Measurements from ENCODE around the gene NADK. TPM values are rescaled to one million over a fixed set of nuclear protein-coding genes. Genes with fewer than 3 reads are reported as not detected.

The NADK gene
- total RNA-seq, 1 donor from 2014 or later: 68.1 TPM

- Mint-ChIP-seq H3K4me3 (ENCODE audit: unreplicated experiment) (peak overlapping the region; percentile 82), H3K4me1 (ENCODE audit: low read depth) (peaks cover 49% of the 10 kb centered on the region), H3K27me3 (ENCODE audit: low read depth) (no peaks in the 10 kb centered on the region), H3K27ac (ENCODE audit: unreplicated experiment) (peak overlapping the region; percentile 67), H3K9me3 (ENCODE audit: low read depth) (no peaks in the 10 kb centered on the region), H3K36me3 (ENCODE audit: low read depth) (peaks cover under 1% of the 10 kb centered on the region)
- no peak for DNase-seq (ENCODE audit: low spot score)
- TF ChIP-seq CTCF (IDR thresholded peaks at IDR 0.05): no peak
These were observed 729 bp downstream of the NADK start for GRCh38 chr1:1777583-1777899.

DNA sequence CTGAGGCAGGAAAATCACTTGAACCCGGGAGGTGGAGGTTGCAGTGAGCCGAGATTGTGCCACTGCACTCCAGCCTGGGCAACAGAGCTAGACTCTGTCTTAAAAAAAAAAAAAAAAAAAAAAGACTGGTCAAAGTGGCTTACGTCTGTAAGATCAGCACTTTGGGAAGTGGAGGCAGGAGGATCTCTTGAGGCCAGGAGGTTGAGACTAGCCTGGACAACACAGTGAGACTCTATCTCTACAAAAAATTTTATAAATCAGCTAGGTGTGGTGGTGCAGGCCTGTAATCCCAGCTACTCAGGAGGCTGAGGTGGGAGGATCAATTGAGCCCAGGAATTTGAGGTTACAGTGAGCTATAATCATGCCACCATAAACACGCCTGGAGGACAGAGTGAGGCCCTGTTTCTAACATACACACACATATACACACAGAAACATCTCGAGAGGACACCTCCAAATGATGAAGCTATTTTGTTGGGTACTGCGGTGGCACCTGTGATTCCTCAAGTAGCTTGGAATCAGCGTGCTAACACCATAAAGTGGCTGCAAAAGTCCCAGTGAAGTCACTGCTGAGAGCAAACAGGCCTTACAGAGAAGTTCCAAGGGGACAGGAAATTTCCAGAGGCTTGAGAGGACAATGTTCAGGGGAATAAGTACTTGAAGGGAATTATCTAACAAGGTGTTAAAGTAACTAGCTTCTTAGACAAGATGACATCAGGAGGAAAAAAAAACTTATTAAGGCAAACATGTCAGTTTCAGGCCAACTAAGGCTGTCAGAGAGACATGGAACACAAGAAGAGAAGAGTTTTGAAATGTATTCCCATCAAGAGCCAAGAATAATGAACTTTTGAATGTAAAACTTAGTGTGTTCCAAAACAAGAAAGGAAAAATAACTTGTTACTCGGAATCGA, 1.3 kb downstream of the NADK start:
- H3K27me3 Mint-ChIP-seq (ENCODE audit: low read depth): no peaks in the 10 kb centered on the region
- DNase-seq (ENCODE audit: low spot score): no peak
- peak overlapping the region; percentile 67 for H3K27ac Mint-ChIP-seq (ENCODE audit: unreplicated experiment)
- H3K4me1 Mint-ChIP-seq (ENCODE audit: low read depth): peaks cover 49% of the 10 kb centered on the region
- no peak for TF ChIP-seq CTCF (IDR thresholded peaks at IDR 0.05)
- H3K36me3 Mint-ChIP-seq (ENCODE audit: low read depth): peaks cover 4% of the 10 kb centered on the region
- H3K4me3 Mint-ChIP-seq (ENCODE audit: unreplicated experiment): peak overlapping the region; percentile 82
- no peaks in the 10 kb centered on the region for H3K9me3 Mint-ChIP-seq (ENCODE audit: low read depth)

GRCh38 chr1:1775327-1776226, 2.7 kb downstream of the NADK start:
- peaks cover 40% of the 10 kb centered on the region for H3K4me1 Mint-ChIP-seq (ENCODE audit: low read depth)
- H3K27me3 Mint-ChIP-seq (ENCODE audit: low read depth): no peaks in the 10 kb centered on the region
- no peak for TF ChIP-seq CTCF (IDR thresholded peaks at IDR 0.05)
- H3K4me3 Mint-ChIP-seq (ENCODE audit: unreplicated experiment): peak overlapping the region; percentile 25
- peak overlapping the region; percentile 83 for H3K27ac Mint-ChIP-seq (ENCODE audit: unreplicated experiment)
- H3K36me3 Mint-ChIP-seq (ENCODE audit: low read depth): peaks cover 10% of the 10 kb centered on the region
- H3K9me3 Mint-ChIP-seq (ENCODE audit: low read depth): peaks cover 4% of the 10 kb centered on the region
- no peak for DNase-seq (ENCODE audit: low spot score)

DNA sequence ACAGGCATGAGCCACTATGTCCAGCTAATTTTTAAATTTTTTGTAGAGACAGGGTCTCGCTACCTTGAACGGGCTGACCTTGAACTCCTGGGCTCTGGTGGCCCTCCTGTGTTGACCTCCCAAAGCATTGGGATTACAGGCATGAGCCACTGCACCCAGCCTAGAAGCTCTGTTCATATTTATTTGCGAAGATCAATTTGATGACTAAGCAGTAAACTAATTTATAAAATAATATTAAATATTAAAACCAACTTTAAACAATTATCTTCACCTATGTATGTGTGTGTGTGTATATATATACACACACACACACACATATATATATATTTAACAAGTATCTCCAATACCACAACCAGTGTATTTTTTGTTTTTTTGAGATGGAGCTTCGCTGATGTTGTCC, 4.4 kb downstream of the NADK start:
- Mint-ChIP-seq H3K27ac (ENCODE audit: unreplicated experiment) (no peak overlapping the region), H3K36me3 (ENCODE audit: low read depth) (peaks cover 12% of the 10 kb centered on the region), H3K9me3 (ENCODE audit: low read depth) (peaks cover 7% of the 10 kb centered on the region), H3K4me3 (ENCODE audit: unreplicated experiment) (no peak overlapping the region), H3K27me3 (ENCODE audit: low read depth) (no peaks in the 10 kb centered on the region), H3K4me1 (ENCODE audit: low read depth) (peaks cover 29% of the 10 kb centered on the region)
- no peak for TF ChIP-seq CTCF (IDR thresholded peaks at IDR 0.05)
- no peak for DNase-seq (ENCODE audit: low spot score)

GRCh38 chr1:1771096-1771495, 7.2 kb downstream of the NADK start:
- no peaks in the 10 kb centered on the region for H3K27me3 Mint-ChIP-seq (ENCODE audit: low read depth)
- no peak for DNase-seq (ENCODE audit: low spot score)

More at GRCh38 chr1:1771096-1771495, 7.2 kb downstream of the NADK start:
- Mint-ChIP-seq H3K4me1 (ENCODE audit: low read depth) (peaks cover 16% of the 10 kb centered on the region), H3K27ac (ENCODE audit: unreplicated experiment) (no peak overlapping the region), H3K4me3 (ENCODE audit: unreplicated experiment) (no peak overlapping the region), H3K9me3 (ENCODE audit: low read depth) (peaks cover 7% of the 10 kb centered on the region), H3K36me3 (ENCODE audit: low read depth) (peaks cover 12% of the 10 kb centered on the region)
- no peak for TF ChIP-seq CTCF (IDR thresholded peaks at IDR 0.05)
